G401.6 (cell line): Measurements from ENCODE around the gene F8A3.
"Not testable (repeated sequence)": the region's sequence is repeated elsewhere in the genome, so short reads cannot be mapped to it uniquely, and the experiment has no call there.

Experiments
- FAIRE-seq: peaks from 2 replicates; lab custom pipeline; 2012; peaks lifted over from hg19 to GRCh38; lab: Jason Lieb, UNC

The F8A3 gene

GRCh38 chrX:155458471-155458870 is at the start of gene F8A3:
Gene F8A3, minus strand, starts transcription at chrX:155458620. Its CDS starts 20 bp downstream, at chrX:155458600.
- FAIRE-seq, result not testable (repeated sequence)

GRCh38 chrX:155505296-155505695 is 46.9 kb upstream of the F8A3 start:
- FAIRE-seq, result no peak

- not testable (repeated sequence) for FAIRE-seq
Observed at GRCh38 chrX:155495134-155495533, 36.7 kb upstream of the F8A3 start.

- FAIRE-seq, result not testable (repeated sequence)
Observed at GRCh38 chrX:155491421-155491820, 33.0 kb upstream of the F8A3 start.

GRCh38 chrX:155477136-155477535 is 18.7 kb upstream of the F8A3 start:
- FAIRE-seq, result not testable (repeated sequence)

- FAIRE-seq, result not testable (repeated sequence)
Observed at GRCh38 chrX:155466269-155466938, 8.0 kb upstream of the F8A3 start.

- not testable (repeated sequence) for FAIRE-seq
Observed at GRCh38 chrX:155460501-155460900, 2.1 kb upstream of the F8A3 start.

GRCh38 chrX:155457761-155458447 is 516 bp downstream of the F8A3 start:
- FAIRE-seq, result not testable (repeated sequence)

- no peak for FAIRE-seq
Observed at GRCh38 chrX:155441097-155441496, 17.3 kb downstream of the F8A3 start.

GRCh38 chrX:155435744-155436112 is 22.7 kb downstream of the F8A3 start:
- no peak for FAIRE-seq

GRCh38 chrX:155434906-155435743 is 23.3 kb downstream of the F8A3 start:
- FAIRE-seq, result no peak

GRCh38 chrX:155417769-155418168 is 40.7 kb downstream of the F8A3 start:
- FAIRE-seq, result no peak
